Right lobe of liver (tissue), 6 donors: ENCODE measurements around the gene GRM7. TPM values are rescaled to one million over a fixed set of nuclear protein-coding genes. Genes with fewer than 3 reads are reported as not detected.

ENCODE experiments used
- ATAC-seq, 4 donors: fragments of 200-7000 bp; cut with Tn5 transposase; one replicate each; pipeline ENCODE4 v1.9.1; 2020; ENCODE audit warnings: mild to moderate bottlenecking in 4 of 4, moderate library complexity in 4 of 4
- DNase-seq, 3 donors: peaks; one replicate each; pipeline ENCODE4 v3.0.0-alpha.2; 2020
- H3K27ac ChIP-seq, 3 donors: fragments of 200-600 bp; one replicate each; pipeline ENCODE4 v1.8.0; 2022
- H3K27me3 ChIP-seq, 2 donors: fragments of 200-600 bp; one replicate each; pipeline ENCODE4 v1.8.0; 2022
- H3K36me3 ChIP-seq, 4 donors: fragments of 200-600 bp; sonication (generic) in 1 of 4; one replicate each; pipeline versions ENCODE4 v1.5.1 to v1.8.0; 2017 to 2022; ENCODE audit warnings: control low read depth in 1 of 4
- H3K4me1 ChIP-seq, 4 donors: fragments of 200-600 bp; sonication (generic) in 1 of 4; one replicate each; pipeline versions ENCODE4 v1.5.1 to v1.8.0; 2017 to 2022; ENCODE audit warnings: control low read depth in 1 of 4
- H3K4me3 ChIP-seq, 3 donors: fragments of 200-600 bp; one replicate each; pipeline ENCODE4 v1.8.0; 2022
- H3K9me3 ChIP-seq, 4 donors: fragments of 200-600 bp; sonication (generic) in 1 of 4; one replicate each; pipeline versions ENCODE4 v1.5.1 to v1.8.0; 2017 to 2022; ENCODE audit warnings: control low read depth in 1 of 4
- POLR2A ChIP-seq: fragments of 450-650 bp; IDR thresholded peaks from one replicate; pipeline ENCODE4 v1.6.1; 2017; ENCODE audit warnings: antibody characterized with exemption, mild to moderate bottlenecking
- WGBS: methylation state at CpG from one replicate; pipeline ENCODE4 v1.1.6; 2018; ENCODE audit warnings: low coverage, low lambda C conversion rate; ENCODE audit not compliant: insufficient coverage; ENCODE audit errors: missing lambda C conversion rate; 5-methylcytosine and 5-hydroxymethylcytosine counted together
- intact Hi-C, 2 donors: fragments of 100-400 bp; cut with DNase I; formaldehyde crosslinking; loops; one replicate each; pipeline versions ENCODE4 v1.11.2 to v1.14.1; 2022
- total RNA-seq, 6 experiments: library from RNA; depleted of rRNA in 2 of 6; stranded (reverse); fragments of >200 nt in 2 of 6; fragmentation: NEBNext Ultra II Directional in 3 of 6; extraction: Animal tissue kit (Norgen Biotek cat#: 25700) in 3 of 6; gene quantifications; one replicate each; pipeline versions ENCODE4 v1.1.0 to v1.2.4, GENCODE V29; 2016 to 2023
- TF ChIP-seq, protein P1 (sequence below), 4 donors: fragments of 200-600 bp in 3 of 4; fragments of 450-650 bp in 1 of 4; IDR thresholded peaks; one replicate each; pipeline versions ENCODE4 v1.5.1 to v1.8.0; 2016 to 2022; ENCODE audit warnings: antibody characterized with exemption in 4 of 4, mild to moderate bottlenecking in 2 of 4
- donor health status: DM: no; HTN: yes; CAD: no.
- donor health status: DM: no; HTN: no; CAD: no.
- donor health status: DM: no; HTN: no; CAD: no.
- donor health status: DM: no; HTN: yes; CAD: no.
- donor health status: DM: no; HTN: yes; CAD: no.

The GRM7 gene
- total RNA-seq, 6 experiments from 2014 or later, result 0.20 to 0.56 TPM; not detected in 4

DNA sequence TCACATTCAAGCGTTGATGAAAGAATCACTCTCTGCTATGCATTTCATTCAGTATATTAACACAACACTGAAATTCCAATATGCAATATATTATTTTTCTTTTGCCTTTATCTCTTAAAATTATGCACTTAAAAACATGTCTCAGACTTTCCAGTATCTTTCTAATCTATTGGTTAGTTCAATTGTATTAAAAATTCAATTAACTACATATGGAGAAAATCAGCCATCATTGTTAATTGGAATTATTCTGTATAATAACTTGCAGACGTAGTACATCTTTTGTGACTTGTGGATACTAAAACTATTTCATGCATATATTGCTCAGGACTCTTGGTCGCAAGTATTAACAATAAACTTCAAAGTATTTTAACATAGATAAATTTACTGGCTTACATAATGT is 715.6 kb downstream of the GRM7 start:
- WGBS, result 73% methylated on average over 3 of the region's 3 CpGs
- Histone ChIP-seq H3K9me3 (no peaks in the 10 kb centered on the region), H3K27me3 (no peaks in the 10 kb centered on the region), H3K27ac (no peak overlapping the region), H3K4me1 (no peaks in the 10 kb centered on the region), H3K4me3 (no peak overlapping the region), H3K36me3 (no peaks in the 10 kb centered on the region)
- ATAC-seq (no peak), DNase-seq (no peak)
- intact Hi-C loops, result no loop called here
- TF ChIP-seq, protein P1, sequence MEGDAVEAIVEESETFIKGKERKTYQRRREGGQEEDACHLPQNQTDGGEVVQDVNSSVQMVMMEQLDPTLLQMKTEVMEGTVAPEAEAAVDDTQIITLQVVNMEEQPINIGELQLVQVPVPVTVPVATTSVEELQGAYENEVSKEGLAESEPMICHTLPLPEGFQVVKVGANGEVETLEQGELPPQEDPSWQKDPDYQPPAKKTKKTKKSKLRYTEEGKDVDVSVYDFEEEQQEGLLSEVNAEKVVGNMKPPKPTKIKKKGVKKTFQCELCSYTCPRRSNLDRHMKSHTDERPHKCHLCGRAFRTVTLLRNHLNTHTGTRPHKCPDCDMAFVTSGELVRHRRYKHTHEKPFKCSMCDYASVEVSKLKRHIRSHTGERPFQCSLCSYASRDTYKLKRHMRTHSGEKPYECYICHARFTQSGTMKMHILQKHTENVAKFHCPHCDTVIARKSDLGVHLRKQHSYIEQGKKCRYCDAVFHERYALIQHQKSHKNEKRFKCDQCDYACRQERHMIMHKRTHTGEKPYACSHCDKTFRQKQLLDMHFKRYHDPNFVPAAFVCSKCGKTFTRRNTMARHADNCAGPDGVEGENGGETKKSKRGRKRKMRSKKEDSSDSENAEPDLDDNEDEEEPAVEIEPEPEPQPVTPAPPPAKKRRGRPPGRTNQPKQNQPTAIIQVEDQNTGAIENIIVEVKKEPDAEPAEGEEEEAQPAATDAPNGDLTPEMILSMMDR (IDR thresholded peaks at IDR 0.05), result no peak
- TF ChIP-seq POLR2A, result no peak

DNA sequence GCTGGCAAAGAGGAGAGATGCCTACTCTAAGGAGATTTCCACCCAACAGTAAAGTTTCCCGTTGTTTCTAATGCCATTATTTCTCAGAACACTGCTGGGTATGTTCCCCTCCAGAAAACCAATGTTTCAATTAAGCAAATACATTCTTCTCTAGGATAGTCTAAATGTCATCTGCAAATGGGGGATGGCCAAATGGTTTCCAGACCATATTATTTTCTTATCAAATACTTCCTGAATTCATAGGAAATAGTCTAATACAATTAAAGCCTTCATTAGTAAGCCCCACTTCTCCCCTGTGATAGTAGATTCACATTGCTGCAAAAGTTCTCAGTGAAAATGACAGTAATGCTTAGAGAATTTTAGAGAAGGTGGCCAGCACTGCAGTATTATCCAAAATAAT is 716.6 kb downstream of the GRM7 start:
- Histone ChIP-seq H3K4me1 (no peaks in the 10 kb centered on the region), H3K36me3 (no peaks in the 10 kb centered on the region), H3K27ac (no peak overlapping the region), H3K4me3 (no peak overlapping the region), H3K27me3 (no peaks in the 10 kb centered on the region), H3K9me3 (no peaks in the 10 kb centered on the region)
- 33% methylated on average over 1 of the region's 1 CpG for WGBS
- intact Hi-C loops, result no loop called here
- ATAC-seq (no peak), DNase-seq (no peak)
- TF ChIP-seq, protein P1 (IDR thresholded peaks at IDR 0.05), result no peak
- no peak for TF ChIP-seq POLR2A

DNA sequence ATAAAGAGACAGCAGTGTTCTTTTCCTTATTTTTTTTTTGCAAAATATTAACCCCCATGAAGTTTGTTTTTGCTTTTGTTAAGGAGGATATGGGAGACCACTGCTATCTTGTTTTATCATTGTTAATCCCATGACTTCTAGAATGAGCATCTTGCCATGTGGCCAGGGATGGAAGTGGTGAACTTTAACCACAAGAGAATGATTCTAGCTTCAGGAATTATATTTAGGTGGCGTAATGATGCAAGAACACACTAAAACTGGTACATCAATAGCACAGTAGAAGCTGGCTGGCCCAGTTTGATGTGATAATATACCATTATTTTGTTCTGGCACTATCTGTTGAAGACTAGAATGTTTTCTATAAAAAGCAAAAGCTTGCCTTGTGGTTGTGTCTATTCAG is 720.9 kb downstream of the GRM7 start:
- WGBS, result 62% methylated on average over 1 of the region's 1 CpG
- ATAC-seq (no peak), DNase-seq (no peak)
- Histone ChIP-seq H3K27ac (no peak overlapping the region), H3K4me3 (no peak overlapping the region), H3K36me3 (no peaks in the 10 kb centered on the region), H3K9me3 (no peaks in the 10 kb centered on the region), H3K4me1 (no peaks in the 10 kb centered on the region), H3K27me3 (no peaks in the 10 kb centered on the region)
- TF ChIP-seq, protein P1 (IDR thresholded peaks at IDR 0.05), result no peak
- no peak for TF ChIP-seq POLR2A
- intact Hi-C loops, result no loop called here

DNA sequence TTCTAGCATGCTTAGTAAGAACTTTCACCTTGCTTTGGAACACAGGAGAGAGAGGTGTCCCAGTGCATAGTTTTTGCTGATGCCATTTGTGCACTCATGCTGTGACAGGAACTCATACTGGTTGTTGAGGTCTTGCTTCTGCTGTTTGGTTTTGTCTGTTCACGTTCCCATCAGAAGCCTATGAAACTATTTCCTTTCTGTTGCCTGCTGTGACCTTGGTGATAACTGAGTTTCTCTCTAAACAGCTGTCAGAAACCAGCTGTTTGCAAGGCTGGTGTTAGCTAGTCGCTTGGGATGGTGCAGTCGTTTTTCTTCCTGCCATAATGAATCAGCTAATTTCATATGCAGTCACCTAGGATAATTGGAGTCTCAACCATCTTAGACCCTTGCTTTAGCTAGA is 724.1 kb downstream of the GRM7 start:
- Histone ChIP-seq H3K9me3 (no peaks in the 10 kb centered on the region), H3K4me3 (no peak overlapping the region), H3K4me1 (no peaks in the 10 kb centered on the region), H3K36me3 (no peaks in the 10 kb centered on the region), H3K27ac (no peak overlapping the region), H3K27me3 (no peaks in the 10 kb centered on the region)
- 42% methylated on average over 3 of the region's 3 CpGs for WGBS
- no peak for TF ChIP-seq POLR2A
- TF ChIP-seq, protein P1 (IDR thresholded peaks at IDR 0.05), result no peak
- no peak for ATAC-seq
- no peak for DNase-seq
- intact Hi-C loops, result no loop called here

DNA sequence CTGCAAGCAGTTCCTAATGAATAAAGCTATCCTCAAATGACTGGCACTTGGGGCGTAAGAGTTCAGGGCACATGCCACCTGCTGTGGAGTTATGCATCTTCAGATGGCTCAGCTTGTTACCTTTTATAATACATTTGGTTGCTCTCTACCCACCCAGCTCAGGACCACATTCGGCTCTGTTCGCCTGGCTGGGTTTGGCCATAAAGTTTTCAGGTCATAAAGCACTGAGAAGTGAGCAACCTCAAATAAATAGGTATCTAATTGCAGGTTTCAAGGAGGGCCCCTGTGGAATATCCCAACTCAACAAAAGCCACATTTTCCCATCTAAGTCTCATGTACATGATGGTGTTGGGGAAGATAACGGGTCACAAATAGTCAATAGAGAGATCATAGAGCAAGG is 727.3 kb downstream of the GRM7 start:
- no peak for DNase-seq
- H3K4me1 ChIP-seq, result no peaks in the 10 kb centered on the region
- H3K27me3 ChIP-seq, result no peaks in the 10 kb centered on the region
- TF ChIP-seq POLR2A, result no peak
- TF ChIP-seq, protein P1 (IDR thresholded peaks at IDR 0.05), result no peak
- no peak overlapping the region for H3K4me3 ChIP-seq
- no peaks in the 10 kb centered on the region for H3K9me3 ChIP-seq
- H3K27ac ChIP-seq, result no peak overlapping the region
- intact Hi-C loops, result no loop called here
- ATAC-seq, result no peak
- no peaks in the 10 kb centered on the region for H3K36me3 ChIP-seq
- 66% methylated on average over 4 of the region's 4 CpGs for WGBS
